GM15510 (cell line): ENCODE results near the gene MPPED1.

Experiments
- POLR2A ChIP-seq: IDR thresholded peaks from 3 replicates; pipeline ENCODE4 v1.6.1; 2011; ENCODE audit warnings: borderline replicate concordance; ENCODE audit not compliant: insufficient read length; ENCODE audit errors: extremely low read depth

Gene MPPED1

GRCh38 chr22:43475549-43476076, 63.8 kb downstream of the MPPED1 start:
- TF ChIP-seq POLR2A = no peak

DNA sequence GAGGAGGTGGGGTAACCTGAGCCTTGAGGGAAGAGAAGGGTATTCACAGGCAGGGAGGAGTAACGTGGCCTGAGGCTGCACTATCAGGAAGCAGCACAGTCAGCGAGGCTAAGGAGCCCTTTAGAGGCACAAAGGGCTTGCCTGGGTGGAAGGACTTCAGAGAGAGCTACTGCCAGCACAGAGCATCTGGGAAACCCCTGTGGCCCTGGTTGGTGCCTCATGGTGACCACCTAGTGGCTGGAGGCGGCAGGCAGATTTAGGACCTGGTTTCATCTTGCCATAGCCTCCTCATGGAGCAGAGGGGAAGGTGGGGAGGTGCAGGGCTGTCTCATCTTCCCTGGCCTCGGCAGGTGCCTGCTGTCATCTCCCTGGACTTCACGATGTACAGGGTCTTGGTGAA, 64.5 kb downstream of the MPPED1 start:
- no peak for TF ChIP-seq POLR2A

GRCh38 chr22:43476751-43477725, 65.2 kb downstream of the MPPED1 start:
- no peak for TF ChIP-seq POLR2A

GRCh38 chr22:43477966-43478365, 66.2 kb downstream of the MPPED1 start:
- TF ChIP-seq POLR2A = no peak

GRCh38 chr22:43478621-43479300, 66.9 kb downstream of the MPPED1 start:
- no peak for TF ChIP-seq POLR2A

- TF ChIP-seq POLR2A = no peak
Measured at GRCh38 chr22:43479301-43479950, 67.6 kb downstream of the MPPED1 start.

DNA sequence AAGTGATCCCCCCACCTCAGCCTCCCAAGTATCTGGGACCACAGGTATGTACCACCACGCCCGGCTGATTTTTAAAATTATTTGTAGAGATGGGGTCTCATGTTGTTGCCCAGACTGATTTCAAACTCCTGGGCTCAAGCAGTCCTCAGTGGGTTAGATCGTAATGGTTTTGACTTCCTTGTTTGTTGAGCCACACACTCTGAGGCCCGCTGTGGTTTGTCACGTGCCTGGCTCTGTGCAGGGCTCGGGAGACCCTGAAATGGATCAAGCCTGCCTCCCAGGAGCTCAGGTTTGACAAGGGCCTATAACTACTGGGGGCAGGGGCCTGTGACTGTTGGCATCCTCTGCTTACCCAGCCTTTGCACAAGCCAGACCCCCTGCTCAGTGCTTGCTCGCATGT, 68.1 kb downstream of the MPPED1 start:
- TF ChIP-seq POLR2A = no peak

DNA sequence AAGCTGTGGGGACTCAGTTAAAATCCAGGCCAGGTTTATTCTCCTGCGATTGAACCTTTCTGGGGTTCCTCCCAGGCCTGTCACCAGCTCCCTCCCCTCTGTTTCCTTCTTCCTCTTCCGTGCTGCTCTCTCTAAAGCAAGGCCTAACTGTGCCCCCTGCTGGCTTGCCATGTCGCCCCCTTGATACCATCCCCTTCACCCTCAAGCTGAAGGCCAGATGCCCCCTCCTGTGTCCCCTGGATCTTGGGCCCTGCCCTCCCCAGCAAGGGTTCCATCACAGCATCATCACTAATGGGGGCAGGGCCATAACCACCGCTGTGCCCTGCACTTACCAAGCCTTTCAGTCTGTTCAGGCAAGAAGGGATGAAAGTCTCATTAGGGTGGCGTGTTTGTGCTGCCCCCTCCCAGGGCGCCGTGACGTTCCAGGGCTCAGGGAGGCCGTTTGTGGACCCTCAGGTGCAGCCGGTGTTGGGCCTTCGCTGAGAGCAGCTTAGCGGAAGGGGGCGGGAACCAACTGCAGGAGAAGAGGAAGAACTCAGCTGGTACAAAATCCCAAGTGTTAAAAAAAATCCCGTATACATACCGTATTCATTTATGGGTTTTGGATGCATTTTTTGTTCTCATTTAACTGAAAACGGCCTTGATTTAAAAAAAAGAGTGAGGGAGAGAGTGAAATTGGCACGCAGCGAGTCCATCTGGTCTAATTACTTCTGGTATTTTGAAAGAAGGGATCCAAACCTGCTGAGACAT, 69.9 kb downstream of the MPPED1 start:
- TF ChIP-seq POLR2A = no peak

DNA sequence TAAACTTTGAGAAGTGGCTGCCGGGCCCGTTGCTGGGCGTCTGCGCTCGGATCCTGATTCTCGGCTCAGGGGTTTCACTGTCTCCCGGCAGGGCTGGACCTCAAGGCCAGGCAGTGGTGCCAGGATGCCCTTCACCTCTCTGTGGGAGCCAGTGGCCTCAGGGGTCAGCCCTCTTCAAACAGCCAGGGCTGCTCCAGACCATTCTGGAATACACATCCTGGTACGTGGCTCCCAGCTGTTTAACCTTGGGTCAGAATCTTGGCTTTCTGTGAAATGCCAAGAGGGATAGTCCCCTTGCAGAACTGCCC, 70.5 kb downstream of the MPPED1 start:
- TF ChIP-seq POLR2A = no peak

- TF ChIP-seq POLR2A = no peak
Measured at GRCh38 chr22:43483266-43483665, 71.5 kb downstream of the MPPED1 start.

- TF ChIP-seq POLR2A = no peak
Measured at GRCh38 chr22:43483669-43484068, 71.9 kb downstream of the MPPED1 start.

DNA sequence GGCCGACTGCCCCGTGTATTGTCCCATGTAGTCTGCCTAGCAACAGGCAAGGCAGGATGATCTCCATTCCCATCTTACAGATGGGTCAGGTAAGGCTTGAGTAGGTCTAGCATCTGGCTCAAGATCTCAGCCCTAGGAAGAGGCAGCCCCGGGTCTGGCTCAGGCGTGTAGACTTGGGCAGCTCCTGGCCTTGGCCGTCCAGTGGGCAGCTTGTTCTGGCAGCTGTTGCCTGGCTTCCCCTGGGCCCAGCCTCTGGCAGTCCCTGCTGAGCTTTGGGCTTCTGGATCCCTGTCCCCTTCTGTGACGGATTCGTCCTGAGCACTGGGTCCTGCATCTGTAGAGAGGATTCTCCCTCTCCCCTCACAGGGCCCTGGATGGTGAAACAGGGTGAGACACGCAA, 72.4 kb downstream of the MPPED1 start:
- no peak for TF ChIP-seq POLR2A

DNA sequence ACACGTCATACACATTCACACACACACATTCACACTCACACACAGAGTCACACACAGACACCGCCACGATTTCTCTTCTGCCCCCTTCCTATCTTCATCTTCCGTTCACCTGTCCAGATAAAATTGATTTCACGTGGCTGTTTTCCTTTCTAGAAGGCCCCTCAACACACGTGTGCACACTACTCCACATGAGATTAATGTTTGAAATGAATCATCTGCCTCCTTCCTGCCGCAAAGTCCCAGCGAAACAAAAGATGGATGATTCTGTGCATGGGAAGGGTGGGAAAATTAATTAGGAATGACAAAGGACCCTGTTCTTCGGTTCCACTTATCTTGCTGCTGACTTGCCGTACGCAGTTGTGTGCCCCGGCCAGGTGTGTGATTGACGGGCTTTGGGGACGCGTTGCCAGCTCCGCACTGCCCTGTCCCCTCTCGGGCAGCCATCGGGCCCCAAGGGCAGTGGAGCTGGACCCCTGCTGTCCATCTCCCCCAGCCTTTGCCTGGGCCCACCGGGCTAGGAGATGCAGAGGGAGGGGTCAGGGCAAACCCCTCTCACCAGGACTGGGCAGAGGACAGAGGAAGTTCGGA, 73.8 kb downstream of the MPPED1 start:
- no peak for TF ChIP-seq POLR2A

DNA sequence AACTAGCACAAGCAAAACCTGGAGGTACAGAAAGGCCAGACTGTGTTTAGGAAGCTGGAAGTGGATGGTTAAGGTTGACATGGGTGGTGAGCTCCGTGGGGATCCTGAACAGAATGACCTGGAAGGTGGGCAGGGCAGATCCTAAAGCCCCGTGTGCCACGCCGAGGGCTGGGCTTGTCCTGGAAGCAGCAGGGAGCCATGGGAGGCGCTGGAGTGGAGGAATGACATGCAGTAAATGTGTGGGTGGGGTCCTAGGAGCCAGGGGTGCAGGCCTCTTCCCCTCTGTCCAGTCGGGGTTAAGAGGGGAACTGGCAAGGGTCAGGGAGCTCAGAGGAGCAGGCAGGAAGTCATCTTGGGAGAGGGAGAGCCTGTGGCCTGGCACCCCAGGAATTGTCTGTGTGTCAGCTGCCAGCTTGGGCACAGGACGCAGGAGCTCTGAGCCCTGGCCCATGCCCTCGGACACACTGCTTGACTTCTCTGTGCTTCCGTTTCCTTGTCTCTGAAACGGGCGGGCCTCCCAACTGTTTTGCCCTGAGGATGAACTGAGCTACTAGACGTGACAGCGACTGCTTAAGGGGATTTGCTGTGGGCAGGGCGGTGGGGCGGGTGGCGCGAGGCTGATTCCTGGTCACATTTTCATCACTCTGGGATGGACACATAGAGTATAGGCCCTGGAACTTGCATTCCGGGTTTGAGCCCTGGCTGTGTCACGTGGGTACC, 75.7 kb downstream of the MPPED1 start:
- no peak for TF ChIP-seq POLR2A
